ENCODE measurements around the gene LPCAT3. TPM values are rescaled to one million over a fixed set of nuclear protein-coding genes. Genes with fewer than 3 reads are reported as not detected.

The LPCAT3 gene
- total RNA-seq, 2 donors from 2014 or later, result 25.4 to 31.9 TPM

DNA sequence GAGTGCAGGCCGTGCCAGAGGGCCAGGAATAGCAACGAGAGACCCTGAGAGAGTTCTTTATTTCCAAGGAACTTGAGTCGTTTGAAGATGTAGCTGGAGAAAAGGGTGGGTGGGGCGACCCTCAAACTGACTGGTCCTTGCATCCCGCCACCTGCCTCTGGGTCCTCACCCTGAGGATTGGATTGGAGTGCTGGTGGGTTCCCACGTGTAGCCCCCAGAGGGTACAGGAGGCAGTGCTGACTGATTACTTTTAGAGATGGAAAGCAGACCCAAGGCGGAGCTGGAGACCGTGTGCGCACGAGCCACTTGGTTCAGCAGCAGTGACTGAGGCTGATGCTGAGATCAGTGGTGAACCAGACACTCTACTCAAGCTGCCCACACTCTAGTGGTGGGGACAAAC is 40.6 kb downstream of the LPCAT3 start:
- DNase-seq (ENCODE audit: low spot score) (no peak), ATAC-seq (no peak)
- H3K9me3 Mint-ChIP-seq, result no peaks in the 10 kb centered on the region
- peaks cover 8 to 19% of the 10 kb centered on the region in 2 donors for H3K4me1 Mint-ChIP-seq (ENCODE audit: low read depth in 2 of 2)
- H3K4me3 Mint-ChIP-seq, result no peak overlapping the region
- no peaks in the 10 kb centered on the region for H3K27me3 Mint-ChIP-seq
- peak overlapping the region in 1 of 2 donors; percentile 57 for H3K27ac Mint-ChIP-seq
- H3K36me3 Mint-ChIP-seq, result peaks cover 24% of the 10 kb centered on the region

GRCh38 chr12:6975297-6976032 is 42.8 kb downstream of the LPCAT3 start:
- Mint-ChIP-seq H3K36me3 (peaks cover 41% of the 10 kb centered on the region), H3K27ac (no peak overlapping the region), H3K9me3 (no peaks in the 10 kb centered on the region), H3K27me3 (no peaks in the 10 kb centered on the region), H3K4me1 (ENCODE audit: low read depth in 2 of 2) (peaks cover 22 to 33% of the 10 kb centered on the region in 2 donors), H3K4me3 (no peak overlapping the region)
- no peak for ATAC-seq
- no peak for DNase-seq (ENCODE audit: low spot score)

- ATAC-seq, result no peak
- no peak for DNase-seq (ENCODE audit: low spot score)
- Mint-ChIP-seq H3K36me3 (peaks cover 43% of the 10 kb centered on the region), H3K27me3 (no peaks in the 10 kb centered on the region), H3K9me3 (no peaks in the 10 kb centered on the region), H3K4me3 (no peak overlapping the region), H3K4me1 (ENCODE audit: low read depth in 2 of 2) (peaks cover 24 to 36% of the 10 kb centered on the region in 2 donors), H3K27ac (peak overlapping the region in 1 of 2 donors; percentile 98)
Observed at GRCh38 chr12:6974180-6974579, 44.1 kb downstream of the LPCAT3 start.

DNA sequence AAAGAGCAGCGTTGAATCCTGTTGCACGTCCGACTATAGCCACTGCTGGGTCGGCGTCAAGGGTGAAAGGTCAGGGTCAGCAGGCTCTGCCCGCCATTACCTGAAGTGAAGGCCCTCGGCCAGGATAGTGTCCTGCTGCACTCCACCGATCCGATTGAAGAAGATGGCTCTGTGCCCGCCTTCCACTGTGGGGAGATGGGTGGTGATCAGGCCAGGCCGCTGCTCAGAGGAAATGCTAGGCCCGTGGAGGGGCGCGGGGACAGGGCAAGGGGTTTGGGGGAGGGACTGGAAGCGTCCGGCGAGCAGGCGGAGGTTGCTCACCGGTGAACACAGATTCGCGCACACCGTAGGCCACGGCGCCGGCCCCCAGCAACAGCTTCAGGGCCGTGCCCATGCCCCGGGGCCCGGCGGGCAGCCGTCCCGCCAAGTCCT is 48.2 kb downstream of the LPCAT3 start:
- H3K27me3 Mint-ChIP-seq, result no peaks in the 10 kb centered on the region
- H3K9me3 Mint-ChIP-seq, result no peaks in the 10 kb centered on the region
- H3K27ac Mint-ChIP-seq, result peak overlapping the region; percentile 94 to 98
- H3K4me3 Mint-ChIP-seq, result peak overlapping the region; percentile 100
- DNase-seq (ENCODE audit: low spot score) (no peak), ATAC-seq (peak in 1 of 2 donors; percentile 51)
- H3K4me1 Mint-ChIP-seq (ENCODE audit: low read depth in 2 of 2), result peaks cover 32 to 57% of the 10 kb centered on the region in 2 donors
- peaks cover 41% of the 10 kb centered on the region for H3K36me3 Mint-ChIP-seq

GRCh38 chr12:6968426-6968825 is 49.9 kb downstream of the LPCAT3 start:
- peaks cover 32 to 49% of the 10 kb centered on the region in 2 donors for H3K4me1 Mint-ChIP-seq (ENCODE audit: low read depth in 2 of 2)
- DNase-seq (ENCODE audit: low spot score), result no peak
- H3K27ac Mint-ChIP-seq, result peak overlapping the region; percentile 94 to 98

DNA sequence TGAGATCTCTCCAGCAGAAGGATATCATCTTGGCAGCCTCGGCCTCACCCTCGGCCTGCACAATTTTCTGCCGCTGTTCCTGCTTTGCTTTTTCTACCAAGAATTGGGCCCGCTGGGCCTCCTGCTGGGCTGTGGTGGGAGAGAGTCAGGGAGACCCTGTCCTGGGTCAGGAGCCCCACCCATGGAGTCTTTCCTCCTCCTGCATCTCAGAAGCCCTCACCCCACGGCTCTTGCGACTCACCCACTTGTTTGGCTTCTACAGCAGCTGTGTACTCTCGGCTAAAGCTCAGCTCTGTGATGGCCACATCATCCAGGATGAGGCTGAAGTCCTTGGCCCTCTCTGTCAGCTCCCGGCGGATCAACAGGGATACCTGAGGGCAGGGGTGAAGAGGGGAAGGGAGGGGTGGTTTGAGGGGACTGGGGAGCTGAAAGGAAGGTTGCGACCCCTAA is 50.6 kb downstream of the LPCAT3 start:
- H3K9me3 Mint-ChIP-seq, result no peaks in the 10 kb centered on the region
- peaks cover 39% of the 10 kb centered on the region for H3K36me3 Mint-ChIP-seq
- no peaks in the 10 kb centered on the region for H3K27me3 Mint-ChIP-seq
- no peak for DNase-seq (ENCODE audit: low spot score)
- H3K4me3 Mint-ChIP-seq, result no peak overlapping the region
- H3K4me1 Mint-ChIP-seq (ENCODE audit: low read depth in 2 of 2), result peaks cover 33 to 42% of the 10 kb centered on the region in 2 donors
- ATAC-seq, result no peak
- peak overlapping the region in 1 of 2 donors; percentile 25 for H3K27ac Mint-ChIP-seq

More at GRCh38 chr12:6968426-6968825, 49.9 kb downstream of the LPCAT3 start:
- peak overlapping the region; percentile 100 for H3K4me3 Mint-ChIP-seq
- H3K9me3 Mint-ChIP-seq, result no peaks in the 10 kb centered on the region
- H3K27me3 Mint-ChIP-seq, result no peaks in the 10 kb centered on the region
- H3K36me3 Mint-ChIP-seq, result peaks cover 41% of the 10 kb centered on the region
- ATAC-seq, result no peak

- Mint-ChIP-seq H3K27ac (peak overlapping the region; percentile 84), H3K27me3 (no peaks in the 10 kb centered on the region), H3K9me3 (no peaks in the 10 kb centered on the region), H3K4me3 (no peak overlapping the region), H3K4me1 (ENCODE audit: low read depth in 2 of 2) (peaks cover 32 to 40% of the 10 kb centered on the region in 2 donors), H3K36me3 (peaks cover 27% of the 10 kb centered on the region)
- DNase-seq (ENCODE audit: low spot score) (peak; percentile 23), ATAC-seq (no peak)
Observed at GRCh38 chr12:6966351-6966750, 51.9 kb downstream of the LPCAT3 start.

- peak overlapping the region; percentile 84 for H3K27ac Mint-ChIP-seq
- H3K36me3 Mint-ChIP-seq, result peaks cover 24% of the 10 kb centered on the region
- ATAC-seq (no peak), DNase-seq (ENCODE audit: low spot score) (no peak)
- H3K4me3 Mint-ChIP-seq, result no peak overlapping the region
- H3K9me3 Mint-ChIP-seq, result no peaks in the 10 kb centered on the region
- no peaks in the 10 kb centered on the region for H3K27me3 Mint-ChIP-seq
- peaks cover 36 to 42% of the 10 kb centered on the region in 2 donors for H3K4me1 Mint-ChIP-seq (ENCODE audit: low read depth in 2 of 2)
Observed at GRCh38 chr12:6965714-6966113, 52.6 kb downstream of the LPCAT3 start.

DNA sequence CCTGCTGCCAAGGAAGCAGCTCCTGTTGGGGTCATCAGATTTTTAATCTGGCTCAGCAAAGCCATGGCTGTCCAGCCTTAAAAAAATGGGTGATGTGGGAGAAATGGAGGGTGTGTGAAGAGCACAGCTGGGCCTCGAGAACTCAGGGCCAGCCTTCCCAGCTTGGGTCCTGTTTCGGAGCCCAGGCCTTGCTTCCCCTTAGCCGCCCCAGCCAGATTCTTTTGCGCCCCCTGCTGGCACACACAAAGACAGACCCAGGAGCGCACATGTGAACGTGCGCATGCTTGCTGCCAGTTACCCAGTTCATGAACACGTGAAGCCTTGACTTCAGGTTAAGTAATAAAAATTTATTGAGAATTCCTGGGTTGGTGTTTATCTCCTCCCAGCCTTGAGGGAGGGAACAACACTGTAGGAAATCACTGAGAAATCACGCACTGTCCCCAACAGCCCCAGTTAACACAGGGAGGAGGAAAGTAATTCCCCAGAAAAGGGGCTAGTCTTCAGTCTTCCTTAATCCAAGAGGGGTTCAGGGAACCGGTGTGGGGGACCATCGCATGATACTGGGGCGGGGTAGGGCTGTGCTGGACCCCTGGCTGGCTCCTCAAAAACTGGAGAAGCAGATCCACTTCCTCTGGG is 53.1 kb downstream of the LPCAT3 start:
- H3K9me3 Mint-ChIP-seq, result no peaks in the 10 kb centered on the region
- H3K27ac Mint-ChIP-seq, result peak overlapping the region; percentile 84
- H3K36me3 Mint-ChIP-seq, result peaks cover 21% of the 10 kb centered on the region
- no peak overlapping the region for H3K4me3 Mint-ChIP-seq
- no peaks in the 10 kb centered on the region for H3K27me3 Mint-ChIP-seq
- peaks cover 40 to 45% of the 10 kb centered on the region in 2 donors for H3K4me1 Mint-ChIP-seq (ENCODE audit: low read depth in 2 of 2)
- peak; percentile 56 to 64 for ATAC-seq
- DNase-seq (ENCODE audit: low spot score), result peak; percentile 87

DNA sequence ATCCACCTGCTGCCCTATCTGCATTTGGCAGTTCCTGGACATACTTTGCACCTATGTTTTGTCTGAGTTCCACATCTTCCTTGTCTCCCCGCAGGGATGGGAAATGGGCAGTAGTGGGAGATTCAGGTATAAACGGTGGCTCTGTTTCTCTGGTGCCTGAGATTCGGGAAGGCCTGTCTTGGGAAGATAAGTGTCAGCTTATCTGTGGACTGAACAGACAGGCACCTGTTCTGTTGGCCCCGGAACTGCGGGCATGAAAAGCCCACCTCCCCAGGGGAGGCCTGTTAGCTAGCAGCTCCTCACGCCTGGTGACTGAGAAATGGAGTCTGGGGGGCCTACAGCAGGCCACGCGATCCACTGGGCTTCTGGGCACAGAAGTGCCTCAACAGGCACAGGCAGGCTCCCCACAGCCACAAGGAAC is 53.7 kb downstream of the LPCAT3 start:
- H3K27me3 Mint-ChIP-seq, result no peaks in the 10 kb centered on the region
- DNase-seq (ENCODE audit: low spot score), result no peak
- no peaks in the 10 kb centered on the region for H3K9me3 Mint-ChIP-seq
- H3K36me3 Mint-ChIP-seq, result peaks cover 21% of the 10 kb centered on the region
- no peak for ATAC-seq
- H3K4me1 Mint-ChIP-seq (ENCODE audit: low read depth in 2 of 2), result peaks cover 40 to 45% of the 10 kb centered on the region in 2 donors
- H3K27ac Mint-ChIP-seq, result peak overlapping the region; percentile 84
- H3K4me3 Mint-ChIP-seq, result no peak overlapping the region

GRCh38 chr12:6963791-6964413 is 54.4 kb downstream of the LPCAT3 start:
- no peaks in the 10 kb centered on the region for H3K9me3 Mint-ChIP-seq
- peak overlapping the region; percentile 84 for H3K27ac Mint-ChIP-seq
- H3K4me3 Mint-ChIP-seq, result no peak overlapping the region
- DNase-seq (ENCODE audit: low spot score), result no peak
- ATAC-seq, result no peak
- H3K36me3 Mint-ChIP-seq, result peaks cover 16% of the 10 kb centered on the region
- H3K4me1 Mint-ChIP-seq (ENCODE audit: low read depth in 2 of 2), result peaks cover 42 to 47% of the 10 kb centered on the region in 2 donors
- no peaks in the 10 kb centered on the region for H3K27me3 Mint-ChIP-seq

DNA sequence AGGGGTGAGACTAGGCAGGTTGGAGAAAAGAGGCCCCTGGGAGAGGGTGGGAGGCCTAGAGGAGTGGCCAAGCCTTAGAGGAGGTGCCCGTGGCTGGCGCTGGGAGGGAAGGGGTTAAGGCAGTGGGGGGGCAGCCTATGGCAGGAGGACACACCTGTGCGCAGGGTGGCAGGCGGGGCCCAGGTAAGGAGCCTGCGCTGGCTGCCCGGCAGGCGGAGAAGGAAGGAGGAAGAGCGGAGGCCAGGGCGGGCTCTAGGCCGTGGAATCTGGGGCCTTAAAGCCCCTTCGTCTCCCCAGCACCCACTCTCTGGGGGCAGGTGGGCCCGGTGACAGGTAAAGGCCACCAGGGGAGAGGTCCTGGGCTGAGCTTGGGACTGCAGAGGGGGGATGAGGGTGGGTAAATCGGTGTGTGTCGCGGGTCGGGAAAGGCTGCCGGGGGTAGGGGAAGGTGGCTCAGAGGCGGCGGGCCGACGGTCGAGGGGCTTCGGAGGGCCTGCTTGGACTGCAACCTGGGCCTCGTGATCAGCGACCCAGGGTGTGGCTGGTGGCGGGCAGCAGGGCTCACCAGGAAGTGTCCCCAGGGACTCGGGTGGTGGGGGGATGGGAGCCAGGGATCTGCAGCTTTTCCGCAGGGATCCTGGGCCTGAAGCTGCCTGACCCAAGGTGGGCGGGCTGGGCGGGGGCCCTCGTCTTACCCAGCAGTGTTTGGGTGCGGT is 55.1 kb downstream of the LPCAT3 start:
- ATAC-seq, result no peak
- Mint-ChIP-seq H3K4me1 (ENCODE audit: low read depth in 2 of 2) (peaks cover 45 to 47% of the 10 kb centered on the region in 2 donors), H3K36me3 (peaks cover 13% of the 10 kb centered on the region), H3K27me3 (no peaks in the 10 kb centered on the region), H3K9me3 (no peaks in the 10 kb centered on the region), H3K27ac (peak overlapping the region; percentile 96), H3K4me3 (no peak overlapping the region)
- DNase-seq (ENCODE audit: low spot score), result no peak

- no peak for ATAC-seq
Observed at GRCh38 chr12:6962285-6963015, 55.8 kb downstream of the LPCAT3 start.

More at GRCh38 chr12:6962285-6963015, 55.8 kb downstream of the LPCAT3 start:
- H3K9me3 Mint-ChIP-seq, result no peaks in the 10 kb centered on the region
- H3K4me1 Mint-ChIP-seq (ENCODE audit: low read depth in 2 of 2), result peaks cover 50 to 51% of the 10 kb centered on the region in 2 donors
- H3K36me3 Mint-ChIP-seq, result peaks cover 13% of the 10 kb centered on the region
- DNase-seq (ENCODE audit: low spot score), result no peak
- H3K27ac Mint-ChIP-seq, result peak overlapping the region; percentile 96
- no peaks in the 10 kb centered on the region for H3K27me3 Mint-ChIP-seq
- H3K4me3 Mint-ChIP-seq, result peak overlapping the region; percentile 89

Data from natural killer cell treated with Interleukin-12 subunit alpha and Interleukin-12 subunit beta and Interleukin-15 and Interleukin-18, amount 100 ng/mL, for 72 hours (primary cell).